Gastroesophageal sphincter (tissue), 3 donors: ENCODE data around the gene BABAM2.

Experiments
- CTCF ChIP-seq, 4 experiments: fragments of 200-600 bp in 2 of 4; fragments of 450-650 bp in 2 of 4; sonication (generic) in 1 of 4; IDR thresholded peaks; one replicate each; pipeline ENCODE4 v1.5.1; 2017 to 2019; ENCODE audit warnings: antibody characterized with exemption in 4 of 4, mild to moderate bottlenecking in 2 of 4, moderate library complexity in 2 of 4
- EP300 ChIP-seq: sonication (generic); formaldehyde crosslinking; IDR thresholded peaks from one replicate; pipeline ENCODE4 v1.6.1; 2017; ENCODE audit warnings: antibody characterized with exemption, mild to moderate bottlenecking
- POLR2A ChIP-seq, 2 donors: fragments of 450-650 bp; IDR thresholded peaks; one replicate each; pipeline ENCODE4 v1.6.1; 2017; ENCODE audit warnings: antibody characterized with exemption in 2 of 2, mild to moderate bottlenecking in 2 of 2, moderate library complexity in 1 of 2
- POLR2AphosphoS5 ChIP-seq: sonication (generic); formaldehyde crosslinking; IDR thresholded peaks from one replicate; pipeline ENCODE4 v1.6.1; 2017; ENCODE audit warnings: antibody characterized with exemption

GRCh38 chr2:27958711-27959378 lies 68.3 kb downstream of the BABAM2 start:
- TF ChIP-seq CTCF (IDR thresholded peaks at IDR 0.05) (no peak), POLR2AphosphoS5 (no peak), POLR2A (IDR thresholded peaks at IDR 0.05) (no peak), EP300 (no peak)
